Endothelial cell of umbilical vein (primary cell): Measurements from ENCODE around the gene USP7.

Experiments
- CTCF ChIP-seq, 2 donors: IDR thresholded peaks; 1 replicate in 1 of 2; 2 replicates in 1 of 2; pipeline ENCODE4 v1.5.1; 2011; ENCODE audit warnings: low read length in 2 of 2, mild to moderate bottlenecking in 2 of 2, moderate library complexity in 2 of 2, control low read depth in 1 of 2, inconsistent platforms in 1 of 2, low read depth in 1 of 2; ENCODE audit not compliant: insufficient read depth in 1 of 2; ENCODE audit errors: extremely low read depth in 1 of 2
- EZH2 ChIP-seq: IDR thresholded peaks from 2 replicates; pipeline ENCODE4 v1.6.1; 2012; ENCODE audit warnings: borderline replicate concordance, low read depth, mild to moderate bottlenecking, moderate library complexity, low read length, inconsistent platforms; ENCODE audit not compliant: severe bottlenecking
- POLR2A ChIP-seq: IDR thresholded peaks from 2 replicates; pipeline ENCODE4 v1.6.1; 2012; ENCODE audit warnings: low read depth, mild to moderate bottlenecking, control low read depth, low read length

GRCh38 chr16:8925455-8925854 lies 38.3 kb downstream of the USP7 start:
- TF ChIP-seq CTCF (IDR thresholded peaks at IDR 0.05; ENCODE audit: extremely low read depth in 1 of 2, insufficient read depth in 1 of 2, low read depth in 1 of 2, low read length in 2 of 2) (no peak), POLR2A (no peak), EZH2 (no peak)
